ENCODE data around the gene NOTUM.
A peak's percentile ranks its signal among the peaks of the same experiment; 100 is the strongest.

The NOTUM gene

DNA sequence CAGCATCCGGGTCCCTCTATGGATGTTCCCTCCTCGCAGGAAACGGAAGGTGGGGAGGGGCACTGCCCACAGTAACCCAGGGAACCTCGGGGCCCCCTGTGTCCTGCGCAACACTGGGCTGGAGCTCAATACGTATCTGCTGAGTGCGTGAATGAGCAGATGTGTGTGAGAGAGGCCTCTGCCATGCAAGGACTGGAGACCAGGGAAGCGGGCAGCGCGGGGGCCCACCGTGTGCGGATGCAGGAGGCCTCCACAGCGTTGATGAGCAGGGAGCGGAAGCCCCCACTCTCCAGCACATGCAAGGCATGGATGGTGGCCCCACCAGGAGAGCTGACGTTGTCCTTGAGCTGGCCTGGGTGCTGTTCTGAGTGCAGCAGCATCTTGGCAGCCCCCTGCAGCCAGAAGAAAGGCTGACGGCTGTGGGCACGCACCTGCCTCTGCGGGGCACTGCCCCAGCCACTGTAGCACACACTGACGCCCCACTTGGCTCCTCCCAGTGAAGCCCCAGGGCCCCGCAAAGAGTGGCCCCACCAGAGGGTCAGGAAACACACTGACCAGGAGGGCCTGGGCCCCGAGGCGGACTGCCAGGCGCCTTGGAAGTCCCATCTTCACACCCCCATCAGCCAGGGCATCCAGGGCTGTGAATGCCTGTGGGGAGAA lies 26.8 kb downstream of the NOTUM start:
- no peak overlapping the region for H3K4me3 ChIP-seq (ENCODE audit: low read depth in 1 of 5, low read length in 5 of 5)
- no peak overlapping the region for H3K27ac ChIP-seq (ENCODE audit: low read depth, low read length)
- H3K27me3 ChIP-seq (ENCODE audit: control insufficient read depth in 5 of 5, insufficient read depth in 4 of 5, low read length in 5 of 5) = peaks cover 17 to 42% (median 35%) of the 10 kb centered on the region in 5 donors
- no peak overlapping the region for H3K9ac ChIP-seq (ENCODE audit: low read length in 5 of 5)
- H3K36me3 ChIP-seq (ENCODE audit: control insufficient read depth in 5 of 5, insufficient read depth in 5 of 5, low read length in 5 of 5) = no peaks in the 10 kb centered on the region
- peaks cover 0 to 17% (median 14%) of the 10 kb centered on the region in 5 donors for H3K4me1 ChIP-seq (ENCODE audit: control insufficient read depth in 5 of 5, insufficient read depth in 5 of 5, low read length in 5 of 5)
- H3K9me3 ChIP-seq (ENCODE audit: control insufficient read depth in 5 of 5, low read length in 5 of 5) = no peaks in the 10 kb centered on the region

GRCh38 chr17:81933178-81933699 lies 27.7 kb downstream of the NOTUM start:
- Histone ChIP-seq H3K4me1 (ENCODE audit: control insufficient read depth in 5 of 5, insufficient read depth in 5 of 5, low read length in 5 of 5) (peaks cover 0 to 24% (median 15%) of the 10 kb centered on the region in 5 donors), H3K9ac (ENCODE audit: low read length in 5 of 5) (no peak overlapping the region), H3K27me3 (ENCODE audit: control insufficient read depth in 5 of 5, insufficient read depth in 4 of 5, low read length in 5 of 5) (peaks cover 24 to 44% (median 43%) of the 10 kb centered on the region in 5 donors), H3K36me3 (ENCODE audit: control insufficient read depth in 5 of 5, insufficient read depth in 5 of 5, low read length in 5 of 5) (no peaks in the 10 kb centered on the region), H3K27ac (ENCODE audit: low read depth, low read length) (no peak overlapping the region), H3K4me3 (ENCODE audit: low read depth in 1 of 5, low read length in 5 of 5) (no peak overlapping the region), H3K9me3 (ENCODE audit: control insufficient read depth in 5 of 5, low read length in 5 of 5) (no peaks in the 10 kb centered on the region)

DNA sequence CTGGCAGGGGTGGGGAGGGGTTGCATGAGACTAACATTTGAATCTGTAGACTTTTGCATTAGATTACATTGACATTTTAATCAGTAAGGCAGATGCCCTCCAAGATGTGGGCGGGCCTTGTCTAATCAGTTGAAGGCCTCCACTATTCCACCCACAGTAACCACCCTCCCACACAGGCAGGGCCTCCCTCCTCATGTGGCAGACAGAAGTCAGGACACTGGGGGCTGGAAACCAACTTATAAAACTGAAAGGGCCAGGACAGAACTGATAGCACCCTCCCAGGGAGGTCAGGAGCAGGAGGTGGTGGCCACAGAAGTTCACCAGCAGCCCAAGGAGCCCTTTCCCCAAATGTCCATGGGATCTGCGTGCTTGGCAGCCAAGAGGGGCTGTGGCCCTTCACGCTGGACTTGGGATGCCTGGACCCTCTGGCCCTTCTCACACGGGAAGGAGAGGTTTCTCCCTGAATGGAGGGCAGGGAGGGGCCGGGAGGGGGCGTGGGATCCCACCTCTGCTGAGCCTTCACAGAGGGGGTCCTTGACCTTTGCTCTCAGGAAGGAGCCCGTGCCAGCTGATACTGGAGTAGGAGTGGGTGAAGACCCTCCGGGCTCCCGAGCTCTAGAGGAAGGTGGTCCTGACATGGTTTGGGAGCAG lies 28.5 kb downstream of the NOTUM start:
- Histone ChIP-seq H3K9me3 (ENCODE audit: control insufficient read depth in 5 of 5, low read length in 5 of 5) (no peaks in the 10 kb centered on the region), H3K36me3 (ENCODE audit: control insufficient read depth in 5 of 5, insufficient read depth in 5 of 5, low read length in 5 of 5) (no peaks in the 10 kb centered on the region), H3K9ac (ENCODE audit: low read length in 5 of 5) (no peak overlapping the region), H3K4me3 (ENCODE audit: low read depth in 1 of 5, low read length in 5 of 5) (no peak overlapping the region), H3K27me3 (ENCODE audit: control insufficient read depth in 5 of 5, insufficient read depth in 4 of 5, low read length in 5 of 5) (peaks cover 27 to 44% (median 42%) of the 10 kb centered on the region in 5 donors), H3K27ac (ENCODE audit: low read depth, low read length) (no peak overlapping the region), H3K4me1 (ENCODE audit: control insufficient read depth in 5 of 5, insufficient read depth in 5 of 5, low read length in 5 of 5) (peaks cover 0 to 23% (median 18%) of the 10 kb centered on the region in 5 donors)

DNA sequence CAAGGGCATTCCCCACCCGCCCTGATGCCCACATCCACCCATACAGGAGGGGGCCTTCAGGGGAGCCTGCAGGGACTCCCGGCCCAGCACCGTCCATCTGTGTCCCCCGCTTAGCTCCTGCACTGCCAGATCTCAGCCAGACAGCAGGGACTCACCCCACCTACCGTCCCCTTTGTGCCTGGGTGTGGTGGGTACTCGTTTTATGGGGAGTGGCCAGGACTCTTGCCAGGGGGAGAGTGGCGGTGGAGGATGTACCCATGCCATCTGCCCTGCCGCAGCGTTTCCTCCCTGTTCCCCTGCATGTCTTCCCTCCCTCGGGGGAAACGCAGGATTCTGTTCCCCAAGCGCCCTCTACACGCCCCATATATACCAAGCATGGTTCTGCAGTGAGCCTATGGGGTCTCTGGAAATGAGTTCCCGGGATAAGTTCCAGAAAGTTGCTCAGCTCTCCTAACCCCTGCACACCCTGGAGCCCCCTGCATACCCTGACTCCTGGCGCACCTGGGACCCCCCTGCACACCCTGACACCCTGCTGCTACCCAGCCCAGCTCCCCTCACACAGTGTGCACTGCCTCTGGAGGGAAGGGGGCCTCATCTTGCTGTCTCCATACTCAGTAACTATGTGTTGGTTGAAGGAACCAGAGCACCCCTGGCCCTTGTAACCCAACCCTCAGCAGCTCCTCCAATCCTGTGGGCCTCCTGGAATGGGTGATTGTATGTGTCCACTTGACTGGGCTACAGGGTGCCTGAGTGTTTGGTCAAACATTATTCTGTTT lies 29.2 kb downstream of the NOTUM start:
- Histone ChIP-seq H3K27me3 (ENCODE audit: control insufficient read depth in 5 of 5, insufficient read depth in 4 of 5, low read length in 5 of 5) (peaks cover 25 to 43% (median 41%) of the 10 kb centered on the region in 5 donors), H3K9me3 (ENCODE audit: control insufficient read depth in 5 of 5, low read length in 5 of 5) (no peaks in the 10 kb centered on the region), H3K27ac (ENCODE audit: low read depth, low read length) (no peak overlapping the region), H3K9ac (ENCODE audit: low read length in 5 of 5) (no peak overlapping the region), H3K4me1 (ENCODE audit: control insufficient read depth in 5 of 5, insufficient read depth in 5 of 5, low read length in 5 of 5) (peaks cover 0 to 17% (median 16%) of the 10 kb centered on the region in 5 donors), H3K4me3 (ENCODE audit: low read depth in 1 of 5, low read length in 5 of 5) (no peak overlapping the region), H3K36me3 (ENCODE audit: control insufficient read depth in 5 of 5, insufficient read depth in 5 of 5, low read length in 5 of 5) (no peaks in the 10 kb centered on the region)

DNA sequence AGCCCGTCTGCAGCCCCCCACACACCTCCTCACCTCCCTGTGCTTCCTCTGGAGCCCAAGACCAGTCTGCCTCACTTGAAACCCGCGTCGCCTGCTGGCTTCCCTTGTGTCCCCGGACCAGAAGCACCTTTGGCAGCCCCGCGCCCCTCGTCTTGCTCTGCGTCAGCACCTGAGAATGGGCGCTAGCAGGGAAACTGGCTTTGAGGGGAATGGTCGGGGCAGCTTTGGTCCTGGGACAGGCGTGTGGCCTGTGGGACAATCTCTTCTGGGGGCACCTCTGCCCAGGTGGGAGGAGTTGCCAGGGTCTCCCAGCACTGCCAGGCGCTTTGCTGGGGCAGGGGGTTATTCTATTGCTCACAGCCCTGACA lies 29.8 kb downstream of the NOTUM start:
- H3K36me3 ChIP-seq (ENCODE audit: control insufficient read depth in 5 of 5, insufficient read depth in 5 of 5, low read length in 5 of 5) = no peaks in the 10 kb centered on the region
- H3K27ac ChIP-seq (ENCODE audit: low read depth, low read length) = no peak overlapping the region
- H3K9me3 ChIP-seq (ENCODE audit: control insufficient read depth in 5 of 5, low read length in 5 of 5) = no peaks in the 10 kb centered on the region
- H3K4me3 ChIP-seq (ENCODE audit: low read depth in 1 of 5, low read length in 5 of 5) = no peak overlapping the region
- H3K9ac ChIP-seq (ENCODE audit: low read length in 5 of 5) = no peak overlapping the region
- peaks cover 3 to 18% (median 17%) of the 10 kb centered on the region in 5 donors for H3K4me1 ChIP-seq (ENCODE audit: control insufficient read depth in 5 of 5, insufficient read depth in 5 of 5, low read length in 5 of 5)
- H3K27me3 ChIP-seq (ENCODE audit: control insufficient read depth in 5 of 5, insufficient read depth in 4 of 5, low read length in 5 of 5) = peaks cover 21 to 38% (median 37%) of the 10 kb centered on the region in 5 donors

DNA sequence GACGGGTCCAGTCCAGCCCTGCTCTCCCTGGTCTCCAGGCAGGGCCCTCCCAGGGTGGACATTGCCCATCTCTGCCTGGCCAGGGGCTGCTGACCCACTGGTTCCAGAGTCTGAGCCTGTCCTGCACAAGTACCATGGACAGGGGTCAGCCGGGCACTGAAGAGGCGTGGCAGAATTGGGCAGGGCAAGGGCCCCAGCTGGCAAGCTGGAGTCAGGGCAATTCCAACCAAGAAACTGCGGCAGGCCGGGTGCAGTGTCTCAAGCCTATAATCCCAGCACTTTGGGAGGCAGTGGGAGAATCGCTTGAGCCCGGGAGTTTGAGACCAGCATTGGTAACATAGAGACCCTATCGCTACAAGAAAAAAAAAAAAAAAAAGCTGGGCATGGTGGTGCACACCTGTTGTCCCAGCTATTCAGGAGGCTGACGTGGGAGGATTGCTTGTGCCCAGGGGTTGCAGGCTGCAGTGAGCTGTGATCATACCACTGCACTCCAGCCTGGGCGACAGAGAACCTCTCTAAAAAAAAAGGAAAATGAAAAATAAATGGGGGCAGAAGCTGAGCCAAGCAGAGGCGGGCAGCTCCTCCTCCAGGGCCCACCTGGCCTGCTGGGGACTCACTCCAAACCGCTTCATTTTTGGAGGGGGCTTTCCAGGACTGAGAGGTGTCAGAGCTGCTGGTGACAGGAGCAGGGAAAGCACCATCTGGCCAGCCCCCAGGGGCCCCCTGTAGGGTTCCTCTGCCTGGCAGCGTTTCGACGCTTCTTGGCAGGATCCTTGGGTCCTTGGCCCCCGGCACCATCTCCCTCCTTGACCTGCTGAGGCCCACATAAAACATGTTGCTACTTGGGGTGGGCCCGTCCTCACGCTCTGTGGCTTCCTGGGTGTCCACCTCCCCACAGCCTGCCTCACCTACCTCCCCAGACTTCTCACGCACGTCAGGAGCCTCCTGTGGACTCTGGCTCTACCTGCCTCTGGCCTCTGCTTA lies 30.6 kb downstream of the NOTUM start:
- Histone ChIP-seq H3K27ac (ENCODE audit: low read depth, low read length) (no peak overlapping the region), H3K4me3 (ENCODE audit: low read depth in 1 of 5, low read length in 5 of 5) (no peak overlapping the region), H3K27me3 (ENCODE audit: control insufficient read depth in 5 of 5, insufficient read depth in 4 of 5, low read length in 5 of 5) (peaks cover 21 to 38% (median 32%) of the 10 kb centered on the region in 5 donors), H3K9ac (ENCODE audit: low read length in 5 of 5) (no peak overlapping the region), H3K36me3 (ENCODE audit: control insufficient read depth in 5 of 5, insufficient read depth in 5 of 5, low read length in 5 of 5) (no peaks in the 10 kb centered on the region), H3K9me3 (ENCODE audit: control insufficient read depth in 5 of 5, low read length in 5 of 5) (no peaks in the 10 kb centered on the region), H3K4me1 (ENCODE audit: control insufficient read depth in 5 of 5, insufficient read depth in 5 of 5, low read length in 5 of 5) (peaks cover 5 to 25% (median 23%) of the 10 kb centered on the region in 5 donors)

- H3K36me3 ChIP-seq (ENCODE audit: control insufficient read depth in 5 of 5, insufficient read depth in 5 of 5, low read length in 5 of 5) = no peaks in the 10 kb centered on the region
- no peak overlapping the region for H3K9ac ChIP-seq (ENCODE audit: low read length in 5 of 5)
- H3K4me3 ChIP-seq (ENCODE audit: low read depth in 1 of 5, low read length in 5 of 5) = no peak overlapping the region
These were observed 31.5 kb downstream of the NOTUM start for GRCh38 chr17:81929253-81930141.

DNA sequence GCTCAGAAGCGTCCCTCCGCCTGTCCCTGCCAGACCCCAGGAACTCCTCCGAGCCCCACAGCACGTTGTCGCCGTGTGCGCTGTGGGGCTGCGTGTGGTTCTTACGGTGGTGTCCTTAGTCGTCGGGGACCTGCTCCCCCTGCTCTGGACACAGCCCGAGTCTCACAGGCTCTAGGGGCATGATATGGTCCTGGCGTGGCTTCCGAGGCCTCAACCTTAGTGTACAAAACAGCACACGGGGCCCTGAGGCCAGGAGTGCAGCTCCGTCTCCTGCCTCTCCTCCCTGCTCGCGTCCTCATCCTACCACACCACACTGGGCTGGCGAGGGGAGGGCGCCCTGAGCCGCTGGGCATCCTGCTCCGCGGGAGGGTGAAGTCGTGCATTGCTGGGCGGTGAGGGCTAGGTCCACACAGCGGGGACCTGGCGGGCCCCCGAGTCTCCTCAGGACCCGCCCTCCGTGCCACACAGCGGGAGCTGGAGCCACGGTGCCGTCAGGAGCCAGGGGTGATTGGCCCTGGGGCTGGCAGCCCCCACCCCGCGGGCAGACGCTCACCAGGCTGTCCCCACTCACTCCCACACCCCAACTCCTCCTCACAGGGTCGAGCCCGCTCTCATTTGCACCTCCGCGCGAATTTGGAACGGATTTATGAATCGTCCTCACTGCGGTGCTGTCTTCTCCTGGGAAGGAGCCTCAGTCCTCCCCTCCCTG lies 32.3 kb downstream of the NOTUM start:
- peaks cover 19 to 33% (median 28%) of the 10 kb centered on the region in 5 donors for H3K27me3 ChIP-seq (ENCODE audit: control insufficient read depth in 5 of 5, insufficient read depth in 4 of 5, low read length in 5 of 5)
- H3K4me1 ChIP-seq (ENCODE audit: control insufficient read depth in 5 of 5, insufficient read depth in 5 of 5, low read length in 5 of 5) = peaks cover 8 to 43% (median 40%) of the 10 kb centered on the region in 5 donors
- H3K36me3 ChIP-seq (ENCODE audit: control insufficient read depth in 5 of 5, insufficient read depth in 5 of 5, low read length in 5 of 5) = no peaks in the 10 kb centered on the region
- H3K9ac ChIP-seq (ENCODE audit: low read length in 5 of 5) = peak overlapping the region in 1 of 5 donors; percentile 23
- no peaks in the 10 kb centered on the region for H3K9me3 ChIP-seq (ENCODE audit: control insufficient read depth in 5 of 5, low read length in 5 of 5)
- peak overlapping the region in 2 of 5 donors; percentile 59 to 75 for H3K4me3 ChIP-seq (ENCODE audit: low read depth in 1 of 5, low read length in 5 of 5)
- H3K27ac ChIP-seq (ENCODE audit: low read depth, low read length) = no peak overlapping the region

More at GRCh38 chr17:81929253-81930141, 31.5 kb downstream of the NOTUM start:
- Histone ChIP-seq H3K27ac (ENCODE audit: low read depth, low read length) (no peak overlapping the region), H3K4me1 (ENCODE audit: control insufficient read depth in 5 of 5, insufficient read depth in 5 of 5, low read length in 5 of 5) (peaks cover 8 to 35% (median 32%) of the 10 kb centered on the region in 5 donors), H3K9me3 (ENCODE audit: control insufficient read depth in 5 of 5, low read length in 5 of 5) (no peaks in the 10 kb centered on the region), H3K27me3 (ENCODE audit: control insufficient read depth in 5 of 5, insufficient read depth in 4 of 5, low read length in 5 of 5) (peaks cover 19 to 35% (median 28%) of the 10 kb centered on the region in 5 donors)

All from subcutaneous abdominal adipose tissue (tissue), 5 donors.